GM13977 (cell line): Measurements from ENCODE around the gene CREB5.
"Not testable (repeated sequence)": the region's sequence is repeated elsewhere in the genome, so short reads cannot be mapped to it uniquely, and the experiment has no call there.

ENCODE experiments used
- DNase-seq: peaks from one replicate; pipeline ENCODE4 v3.0.0; 2012; ENCODE audit warnings: low spot score
- in situ Hi-C: fragments of 300-500 bp; cut with MboI; formaldehyde crosslinking; loops from one replicate; pipeline ENCODE4 v1.12.0; 2022; ENCODE audit warnings: low sequenced_read_pairs, low pct_unique_long_range_greater_than_20kb, mixed read lengths, inconsistent platforms; ENCODE audit not compliant: unreplicated experiment
- TF ChIP-seq, protein P1 (sequence below): IDR thresholded peaks from 2 replicates; pipeline ENCODE4 v1.5.1; 2012; ENCODE audit warnings: mild to moderate bottlenecking, control low read depth; ENCODE audit not compliant: insufficient read depth; ENCODE audit errors: extremely low read depth, missing control alignments

CREB5 gene

DNA sequence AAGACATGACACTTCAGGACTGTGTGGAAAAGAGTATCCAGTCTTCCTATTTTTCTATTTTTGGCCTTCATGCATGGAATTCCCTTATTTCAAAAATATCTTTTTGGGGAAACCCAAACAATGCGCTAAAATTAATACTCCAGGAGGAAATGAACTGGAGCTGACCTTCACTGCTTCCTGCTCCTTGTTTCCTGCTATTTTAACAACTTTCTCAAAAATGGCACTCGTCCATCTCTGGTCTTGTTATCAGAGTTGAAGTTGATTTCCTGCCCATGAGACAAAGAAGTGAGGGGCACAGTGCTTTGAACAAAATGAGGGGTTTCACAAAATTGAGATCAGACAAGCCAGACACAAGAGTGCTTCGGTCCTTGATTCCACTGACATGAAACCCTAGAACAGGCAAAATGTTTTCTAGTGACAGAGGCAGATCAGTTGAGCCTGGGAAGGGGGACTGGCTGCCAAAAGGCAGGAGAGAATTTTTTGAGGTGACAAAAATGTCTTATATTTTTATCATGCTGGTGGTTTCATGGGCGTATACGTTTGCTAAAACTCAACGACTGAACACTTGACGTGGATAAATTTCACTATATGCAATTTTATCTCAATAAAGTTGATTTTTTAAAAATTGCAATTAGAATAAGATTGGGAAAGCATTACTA lies 193.2 kb downstream of the CREB5 start:
- TF ChIP-seq, protein P1, sequence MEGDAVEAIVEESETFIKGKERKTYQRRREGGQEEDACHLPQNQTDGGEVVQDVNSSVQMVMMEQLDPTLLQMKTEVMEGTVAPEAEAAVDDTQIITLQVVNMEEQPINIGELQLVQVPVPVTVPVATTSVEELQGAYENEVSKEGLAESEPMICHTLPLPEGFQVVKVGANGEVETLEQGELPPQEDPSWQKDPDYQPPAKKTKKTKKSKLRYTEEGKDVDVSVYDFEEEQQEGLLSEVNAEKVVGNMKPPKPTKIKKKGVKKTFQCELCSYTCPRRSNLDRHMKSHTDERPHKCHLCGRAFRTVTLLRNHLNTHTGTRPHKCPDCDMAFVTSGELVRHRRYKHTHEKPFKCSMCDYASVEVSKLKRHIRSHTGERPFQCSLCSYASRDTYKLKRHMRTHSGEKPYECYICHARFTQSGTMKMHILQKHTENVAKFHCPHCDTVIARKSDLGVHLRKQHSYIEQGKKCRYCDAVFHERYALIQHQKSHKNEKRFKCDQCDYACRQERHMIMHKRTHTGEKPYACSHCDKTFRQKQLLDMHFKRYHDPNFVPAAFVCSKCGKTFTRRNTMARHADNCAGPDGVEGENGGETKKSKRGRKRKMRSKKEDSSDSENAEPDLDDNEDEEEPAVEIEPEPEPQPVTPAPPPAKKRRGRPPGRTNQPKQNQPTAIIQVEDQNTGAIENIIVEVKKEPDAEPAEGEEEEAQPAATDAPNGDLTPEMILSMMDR = no peak
- in situ Hi-C loops = no loop called here
- no peak for DNase-seq

DNA sequence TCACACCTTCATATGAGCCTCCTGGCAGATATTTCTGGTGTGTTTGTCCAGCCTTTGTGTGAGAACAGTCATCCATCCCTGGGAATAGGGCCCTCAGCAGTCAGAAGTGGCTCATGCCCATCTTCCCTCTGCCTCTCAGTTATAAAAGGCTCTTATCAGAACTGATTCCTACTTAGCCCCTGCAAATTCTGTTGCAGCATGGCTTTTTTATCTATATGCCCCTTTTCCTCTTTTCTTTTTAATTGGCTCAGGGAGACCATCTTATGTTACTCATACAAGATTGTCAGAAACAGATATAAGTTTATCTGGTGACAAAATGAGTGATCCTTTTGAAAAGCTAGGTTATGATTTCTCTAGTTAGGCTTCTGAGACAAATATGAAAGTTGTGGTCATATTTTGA lies 194.1 kb downstream of the CREB5 start:
- TF ChIP-seq, protein P1 = no peak
- no peak for DNase-seq
- in situ Hi-C loops = no loop called here

DNA sequence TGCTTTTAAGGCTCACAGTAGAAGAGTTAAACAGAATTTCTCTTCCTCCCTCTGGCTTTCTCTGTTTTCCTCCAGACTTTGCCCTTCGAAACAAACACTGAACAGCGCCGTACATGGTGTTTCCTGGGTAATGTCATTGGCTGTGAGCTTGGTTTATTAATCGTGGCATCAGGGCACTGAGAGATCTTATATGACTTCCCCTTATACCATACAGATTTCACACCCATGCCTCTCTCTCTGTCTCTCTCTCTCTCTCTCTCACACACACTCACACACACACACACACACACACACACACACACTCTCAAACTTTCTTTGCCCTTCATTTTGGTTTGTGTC lies 195.5 kb downstream of the CREB5 start:
- in situ Hi-C loops = no loop called here
- DNase-seq = no peak
- TF ChIP-seq, protein P1 = no peak

DNA sequence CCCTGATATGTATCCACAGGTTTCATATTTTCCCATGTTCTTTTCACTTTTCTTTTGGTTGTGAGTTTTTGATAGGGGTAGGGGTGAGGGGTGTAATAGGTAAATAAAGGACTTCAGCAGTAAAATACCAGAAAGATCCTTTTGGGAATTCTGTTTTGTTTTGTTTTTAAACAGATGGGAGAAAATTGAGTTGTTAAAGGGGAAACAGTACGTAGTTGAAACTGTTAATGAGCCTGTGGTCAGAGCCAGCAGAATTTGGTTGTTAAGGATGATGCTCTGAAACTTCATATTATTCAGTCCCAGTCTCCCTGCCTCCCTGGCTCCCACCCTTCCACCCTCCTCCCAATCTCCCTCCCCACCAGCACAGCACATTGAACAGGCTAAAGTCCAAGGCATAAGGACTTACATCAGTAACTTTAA lies 195.9 kb downstream of the CREB5 start:
- DNase-seq = no peak
- TF ChIP-seq, protein P1 = no peak
- in situ Hi-C loops = no loop called here

DNA sequence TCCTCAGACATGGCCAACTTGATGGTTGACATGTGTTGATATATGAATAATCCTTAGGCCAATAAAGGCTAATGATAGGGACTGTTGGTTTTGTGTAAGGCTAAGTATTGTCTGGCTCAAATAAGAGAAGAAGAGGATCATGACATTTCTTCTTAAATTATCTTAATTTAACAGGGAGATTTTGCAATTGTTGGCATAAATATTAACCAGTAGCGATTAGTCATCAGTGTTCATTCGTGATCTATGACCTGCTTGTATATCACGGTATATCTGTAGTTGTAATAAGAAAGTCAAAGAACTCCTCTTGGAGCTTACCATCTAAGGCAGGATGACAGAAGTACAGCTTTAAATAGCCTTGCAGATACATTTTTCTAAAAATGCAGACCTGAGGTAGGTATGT lies 196.4 kb downstream of the CREB5 start:
- TF ChIP-seq, protein P1 = no peak
- no peak for DNase-seq
- in situ Hi-C loops = no loop called here

DNA sequence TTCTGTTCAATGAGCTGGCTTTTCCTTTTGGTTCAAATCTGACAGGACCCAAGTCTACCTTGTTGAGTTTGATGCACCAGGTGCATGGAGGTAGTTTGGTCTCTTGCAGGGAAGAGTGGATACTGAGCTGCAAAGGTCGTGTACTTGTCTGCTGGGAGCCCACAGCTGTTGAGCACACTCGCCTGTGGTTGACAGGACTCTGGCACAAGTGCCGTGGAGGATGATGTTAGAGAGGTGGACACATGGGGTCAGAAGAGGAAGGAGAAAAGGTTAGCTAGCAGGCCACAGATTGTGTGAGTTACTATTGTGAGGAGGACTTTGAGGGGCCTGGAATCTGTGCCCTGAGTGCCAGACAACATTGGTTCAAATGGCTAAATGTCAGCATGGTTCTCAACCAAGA lies 197.3 kb downstream of the CREB5 start:
- TF ChIP-seq, protein P1 = no peak
- in situ Hi-C loops = no loop called here
- DNase-seq = no peak

DNA sequence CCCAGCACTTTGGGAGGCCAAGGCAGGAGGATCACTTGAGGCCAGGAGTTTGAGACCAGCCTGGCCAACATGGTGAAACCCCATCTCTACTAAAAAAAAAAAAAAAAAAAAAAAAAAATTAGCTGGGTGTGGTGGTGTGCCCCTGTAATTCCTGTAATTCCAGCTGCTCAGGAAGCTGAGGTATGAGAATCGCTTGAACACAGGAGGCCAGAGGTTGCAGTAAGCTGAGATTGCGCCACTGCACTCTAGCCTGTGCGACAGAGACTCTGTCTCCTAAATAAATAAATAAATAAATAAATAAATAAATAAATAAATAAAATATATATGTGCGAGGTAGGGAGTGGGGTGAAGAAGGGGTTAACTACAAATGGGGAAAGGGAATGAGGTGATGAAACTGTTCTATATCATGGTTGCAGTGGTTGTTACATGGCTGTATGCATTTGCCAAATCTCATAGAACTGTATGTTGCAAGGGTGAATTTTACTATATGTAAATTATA lies 199.1 kb downstream of the CREB5 start:
- DNase-seq, in situ Hi-C loops: not testable (repeated sequence)
